GM12878 (cell line): ENCODE results near the gene UGT2A3.

Experiments used
- CTCF ChIP-seq, 3 experiments: IDR thresholded peaks in 2 of 3; conservative IDR thresholded peaks in 1 of 3; 2 replicates each; pipeline ENCODE4 v1.5.1; 2011; ENCODE audit warnings: low read depth in 3 of 3, low read length in 3 of 3, mild to moderate bottlenecking in 3 of 3, control low read depth in 2 of 3, moderate library complexity in 2 of 3, inconsistent platforms in 1 of 3, mixed read lengths in 1 of 3; ENCODE audit not compliant: control insufficient read depth in 2 of 3, insufficient read depth in 1 of 3; ENCODE audit errors: extremely low read depth in 1 of 3
- POLR2A ChIP-seq: IDR thresholded peaks from 2 replicates; pipeline ENCODE4 v1.6.1; 2011; ENCODE audit warnings: low read depth, mild to moderate bottlenecking, low read length
- USF1 ChIP-seq: IDR thresholded peaks from 2 replicates; pipeline ENCODE4 v1.6.1; 2011; ENCODE audit warnings: borderline replicate concordance, low read depth, mild to moderate bottlenecking, moderate library complexity, mixed read lengths, low read length; ENCODE audit not compliant: insufficient read depth; ENCODE audit errors: extremely low read length
- ZBED1 ChIP-seq: IDR thresholded peaks from 2 replicates; pipeline ENCODE4 v1.6.1; 2016; ENCODE audit warnings: borderline replicate concordance
- ZBTB4 ChIP-seq: fragments of 450-650 bp; formaldehyde crosslinking; IDR thresholded peaks from 2 replicates; pipeline ENCODE4 v1.4.0; 2022; ENCODE audit warnings: mild to moderate bottlenecking, moderate library complexity

- TF ChIP-seq USF1 (no peak), CTCF (IDR thresholded peaks at IDR 0.05 in 2 of 3, conservative IDR thresholded peaks at IDR 0.05 in 1 of 3; ENCODE audit: control insufficient read depth in 2 of 3, extremely low read depth in 1 of 3, insufficient read depth in 1 of 3, low read depth in 3 of 3, low read length in 3 of 3) (no peak), ZBED1 (no peak), POLR2A (no peak), ZBTB4 (CRISPR knock-in tag) (no peak)
Measured at GRCh38 chr4:68895561-68896198, 55.9 kb downstream of the UGT2A3 start.
